Stimulated activated CD4-positive, alpha-beta T cell treated with anti-CD3 and anti-CD28 coated beads, Interleukin-15, amount 100 ng/mL, for 1 hour (primary cell): ENCODE measurements around the gene LCE1F.

Source experiments
- DNase-seq, 2 donors: peaks; one replicate each; pipeline ENCODE4 v3.0.0-alpha.2; 2020; ENCODE audit warnings: low read depth in 1 of 2, low spot score in 1 of 2

Gene LCE1F

DNA sequence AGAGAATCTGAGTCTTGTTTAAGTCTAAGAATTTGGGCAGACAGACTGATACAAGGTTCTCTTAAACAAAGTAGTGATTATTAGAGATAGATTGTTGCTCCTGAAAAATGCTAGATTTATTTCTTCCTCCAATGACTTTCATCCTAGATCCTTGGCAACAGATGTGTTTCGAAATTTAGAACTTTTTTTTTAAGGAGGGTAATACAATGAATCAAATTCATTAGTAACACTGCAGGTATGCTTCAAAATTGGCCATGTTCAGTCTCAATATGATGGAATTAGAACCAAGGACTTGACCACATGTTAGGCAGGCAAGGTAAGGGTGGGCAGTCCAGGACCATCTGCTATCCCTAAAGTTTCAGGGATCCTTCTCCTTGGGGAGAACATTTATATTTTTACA, 4.5 kb upstream of the LCE1F start:
- no peak for DNase-seq

DNA sequence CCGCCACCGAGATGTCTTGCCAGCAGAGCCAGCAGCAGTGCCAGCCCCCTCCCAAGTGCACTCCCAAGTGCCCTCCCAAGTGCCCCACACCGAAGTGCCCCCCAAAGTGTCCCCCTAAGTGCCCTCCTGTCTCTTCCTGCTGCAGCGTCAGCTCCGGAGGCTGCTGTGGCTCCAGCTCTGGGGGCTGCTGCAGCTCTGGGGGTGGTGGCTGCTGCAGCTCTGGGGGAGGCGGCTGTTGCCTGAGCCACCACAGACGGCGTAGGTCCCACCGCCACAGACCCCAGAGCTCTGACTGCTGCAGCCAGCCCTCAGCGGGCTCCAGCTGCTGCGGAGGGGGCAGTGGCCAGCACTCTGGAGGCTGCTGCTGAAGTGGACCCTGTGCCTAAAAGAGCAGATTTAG, 1.4 kb downstream of the LCE1F start:
- no peak for DNase-seq

DNA sequence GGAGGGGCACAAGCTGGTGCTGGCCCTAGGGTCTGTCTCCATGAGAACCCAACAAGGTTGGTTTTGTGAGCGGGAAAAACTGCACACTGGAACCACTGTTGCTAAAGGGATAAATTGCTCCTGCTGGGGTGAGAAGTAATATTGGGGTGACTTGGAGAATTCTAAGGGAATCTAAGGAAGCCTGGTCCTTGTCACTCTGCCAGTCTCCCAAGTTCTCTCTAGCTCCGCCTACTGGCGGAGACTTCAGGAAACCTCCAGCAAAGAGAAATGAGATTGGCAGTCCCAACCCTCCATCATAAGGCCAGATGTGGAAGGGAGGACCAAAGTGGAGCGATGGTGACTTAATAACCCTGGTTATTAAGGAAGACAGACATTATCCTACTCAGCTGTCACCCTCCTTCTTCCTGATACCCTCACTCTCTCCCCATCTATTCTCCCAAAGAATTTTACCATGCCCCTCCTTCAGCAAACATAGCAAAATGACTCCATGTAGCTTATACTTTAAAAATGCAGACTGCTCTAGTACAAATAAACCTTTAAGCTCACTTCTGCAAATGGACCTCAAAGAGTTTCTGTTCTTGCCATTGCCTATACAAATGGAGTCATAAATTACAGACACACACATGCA, 2.7 kb downstream of the LCE1F start:
- no peak for DNase-seq

DNA sequence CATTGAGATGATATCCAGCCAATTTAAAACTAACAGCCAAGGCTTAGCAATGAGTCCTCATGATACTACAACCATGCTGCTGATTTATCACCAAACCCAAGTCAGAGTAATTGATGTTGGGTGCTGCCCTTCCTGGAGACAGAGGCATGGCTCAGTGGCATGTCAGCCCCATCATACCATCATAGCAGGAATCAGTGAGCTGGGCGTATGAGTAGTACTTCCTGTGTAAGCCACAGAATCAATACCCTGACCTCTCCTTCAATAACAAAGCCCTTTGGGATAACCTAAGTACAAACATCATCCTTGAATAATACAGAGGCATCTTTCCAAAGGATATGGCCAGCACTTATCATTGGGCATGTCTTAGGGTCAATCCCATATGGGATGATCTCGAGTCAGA, 8.2 kb downstream of the LCE1F start:
- no peak for DNase-seq

DNA sequence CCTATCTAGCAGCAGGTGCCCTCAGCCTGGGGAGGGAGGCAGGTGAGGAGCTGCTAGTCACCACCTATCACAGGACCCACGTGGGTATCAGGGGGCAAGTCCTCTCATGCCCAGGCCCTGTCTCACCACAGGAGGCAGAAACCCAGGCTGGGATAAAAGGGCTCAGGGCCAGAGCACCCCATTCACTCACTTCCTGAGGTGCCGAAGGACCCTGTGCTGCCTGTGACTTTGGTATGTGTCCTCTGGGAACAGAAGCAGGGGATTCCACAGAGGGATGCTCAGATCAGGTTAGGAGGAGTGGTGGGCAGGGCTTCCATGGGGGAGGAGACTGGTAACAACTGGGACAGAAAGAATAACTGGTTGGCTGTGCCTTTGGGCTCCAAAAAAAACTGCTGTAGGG, 11.1 kb downstream of the LCE1F start, which contains the start of gene LCE1E:
Gene LCE1E, plus strand, starts transcription at position 181 of the 400 bp plus-strand sequence. CDS start 1,043 bp downstream, outside the sequence.
- DNase-seq = no peak

DNA sequence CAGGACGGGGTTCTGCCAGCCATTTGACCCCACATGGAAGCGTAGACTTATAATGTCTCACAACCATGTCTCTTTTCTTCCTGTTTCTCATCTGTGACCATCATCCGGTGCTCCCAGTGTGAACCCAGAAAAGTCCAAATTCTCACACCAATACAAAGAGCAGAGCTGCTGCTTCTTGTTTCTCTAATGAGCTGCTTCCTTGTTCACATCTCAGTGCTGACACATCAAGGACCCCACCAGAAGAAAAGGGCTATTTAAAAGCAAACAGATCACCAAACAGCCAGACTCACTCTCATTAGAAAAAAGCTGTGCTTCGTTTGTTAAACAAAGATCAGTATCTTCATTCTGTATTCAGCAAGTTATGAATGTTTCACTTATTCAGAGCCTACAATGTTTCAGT, 20.7 kb downstream of the LCE1F start:
- DNase-seq = no peak

DNA sequence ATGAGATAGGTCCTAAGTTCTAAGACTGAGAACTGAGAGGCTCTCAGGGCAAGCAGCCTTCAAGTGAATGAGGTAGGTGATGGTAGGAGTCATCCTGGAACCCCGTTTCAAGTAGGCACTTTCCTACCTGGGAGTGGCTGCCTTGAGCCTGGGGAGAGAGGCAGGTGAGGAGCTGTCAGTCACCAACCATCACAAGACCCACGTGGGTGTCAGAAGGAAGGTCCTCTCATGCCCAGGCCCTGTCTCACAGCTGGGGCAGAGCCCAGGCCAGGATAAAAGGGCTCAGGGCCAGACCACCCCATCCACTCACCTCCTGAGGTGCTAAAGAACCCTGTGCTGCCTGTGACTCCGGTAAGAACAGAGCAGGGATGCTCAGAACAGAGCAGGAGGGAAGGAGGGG, 21.5 kb downstream of the LCE1F start, which contains the start of gene LCE1D:
Gene LCE1D, plus strand, starts transcription at position 301 of the 400 bp plus-strand sequence. CDS start 1,074 bp downstream, outside the sequence.
- no peak for DNase-seq

DNA sequence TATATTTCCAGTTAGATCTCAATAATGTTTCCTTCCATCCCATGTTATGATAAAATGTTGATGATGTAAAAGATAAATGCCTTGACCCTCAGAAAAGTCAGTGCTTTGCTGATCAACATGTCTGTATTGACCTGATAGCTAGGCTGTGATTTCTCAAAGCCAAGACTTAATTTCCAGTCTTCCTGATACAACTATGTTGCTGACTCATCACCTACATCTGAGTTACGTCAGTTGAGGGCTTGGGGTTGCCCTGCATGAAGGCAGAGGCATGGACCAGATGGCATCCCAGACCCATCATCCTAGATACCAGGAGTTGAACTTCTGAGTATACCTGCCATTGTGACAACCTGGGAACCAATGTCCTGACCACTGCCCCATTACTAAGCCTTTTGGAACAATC, 26.4 kb downstream of the LCE1F start:
- DNase-seq = no peak

DNA sequence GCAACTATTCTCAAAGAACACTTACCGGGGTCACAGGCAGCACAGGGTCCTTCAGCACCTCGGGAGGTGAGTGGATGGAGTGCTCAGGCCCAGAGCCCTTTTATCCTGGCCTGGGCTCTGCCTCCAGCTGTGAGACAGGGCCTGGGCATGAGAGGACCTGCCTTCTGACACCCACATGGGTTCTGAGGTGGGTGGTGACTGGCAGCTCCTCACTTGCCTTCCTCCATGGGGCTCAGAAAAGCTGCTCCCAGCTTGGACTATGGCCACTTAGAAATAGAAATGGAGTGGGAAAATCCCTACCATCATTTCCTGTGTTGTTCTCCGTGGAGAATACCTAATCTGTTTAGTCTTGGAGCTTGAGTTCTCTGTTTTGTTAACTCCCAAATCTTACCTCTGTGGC, 31.6 kb downstream of the LCE1F start, which contains the start of gene LCE1C:
Gene LCE1C, minus strand, starts transcription at position 76 of the 400 bp plus-strand sequence. CDS start 1,173 bp downstream, outside the sequence.
- no peak for DNase-seq

DNA sequence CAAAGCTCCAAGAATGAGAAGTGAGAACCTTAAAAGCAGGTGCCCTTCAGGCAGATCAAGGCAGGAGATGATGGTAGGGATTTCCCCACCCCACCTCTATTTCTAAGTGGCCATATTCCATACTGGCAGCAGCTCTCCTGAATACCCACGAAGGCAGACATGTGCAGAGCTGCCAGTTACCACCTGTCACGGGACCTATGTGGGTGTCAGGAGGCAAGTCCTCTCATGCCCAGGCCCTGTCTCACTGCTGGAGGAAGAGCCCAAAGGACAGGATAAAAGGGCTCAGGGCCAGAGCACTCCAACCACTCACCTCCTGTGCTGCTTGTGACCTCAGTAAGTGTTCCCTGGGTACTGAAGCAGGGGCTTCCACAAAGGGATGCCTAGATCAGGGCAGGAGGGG, 36.1 kb downstream of the LCE1F start:
- DNase-seq = no peak

DNA sequence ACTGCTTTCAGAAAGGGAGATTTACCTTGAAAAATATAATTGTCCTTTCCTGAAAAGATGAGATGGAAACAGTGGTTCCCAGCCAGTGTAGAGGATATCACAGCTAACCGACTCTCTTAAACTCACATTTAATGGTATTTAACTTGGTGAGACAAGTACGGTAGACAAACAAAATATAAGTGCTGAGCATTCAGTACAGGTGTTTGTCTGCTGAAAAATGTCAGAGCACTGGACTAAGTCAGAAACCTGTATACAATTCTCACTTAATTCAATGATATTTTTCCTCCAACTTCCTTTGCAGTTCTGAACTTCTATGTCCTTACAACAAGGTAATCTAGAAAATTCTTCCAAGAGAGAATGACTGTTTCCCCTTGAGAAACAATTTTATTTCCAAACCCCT, 36.7 kb downstream of the LCE1F start, which contains the start of gene LCE1B:
Gene LCE1B, plus strand, starts transcription at position 301 of the 400 bp plus-strand sequence. CDS start 476 bp downstream, outside the sequence.
- DNase-seq = no peak

DNA sequence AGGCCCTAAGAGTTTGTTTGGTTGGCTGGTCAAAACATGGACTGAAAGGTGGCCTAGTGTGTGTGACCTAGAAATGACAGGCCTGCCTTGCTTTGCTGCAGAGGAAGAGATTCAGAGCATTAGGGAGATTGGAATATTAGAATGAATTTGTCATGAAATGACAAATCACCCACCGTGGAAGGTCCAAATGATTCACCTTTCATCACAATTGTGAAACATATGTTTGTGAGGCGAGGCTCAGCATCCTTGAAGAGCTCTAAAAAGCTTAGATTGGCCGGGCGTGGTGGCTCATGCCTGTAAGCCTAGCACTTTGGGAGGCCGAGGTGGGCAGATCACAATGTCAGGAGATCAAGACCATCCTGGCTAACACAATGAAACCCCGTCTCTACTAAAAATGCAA, 42.4 kb downstream of the LCE1F start:
- no peak for DNase-seq

DNA sequence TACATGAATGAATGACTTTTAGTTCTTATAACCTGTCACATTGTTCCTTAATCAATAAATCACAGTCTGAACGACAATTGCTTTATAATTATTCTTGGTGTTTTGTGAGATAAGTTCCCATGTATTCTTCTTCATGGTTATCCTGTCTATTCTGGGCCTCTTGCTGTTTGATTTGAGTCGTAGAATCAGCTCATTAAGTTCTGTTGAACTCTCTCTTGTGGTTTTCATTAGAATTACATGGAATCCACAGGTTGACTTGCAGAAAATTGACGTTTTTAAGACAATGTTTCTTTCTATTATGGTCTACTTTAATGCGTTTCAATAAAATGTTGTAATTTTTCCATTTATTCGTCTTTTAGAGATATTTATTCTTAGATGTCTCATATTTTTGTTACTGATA, 48.4 kb downstream of the LCE1F start:
- no peak for DNase-seq

DNA sequence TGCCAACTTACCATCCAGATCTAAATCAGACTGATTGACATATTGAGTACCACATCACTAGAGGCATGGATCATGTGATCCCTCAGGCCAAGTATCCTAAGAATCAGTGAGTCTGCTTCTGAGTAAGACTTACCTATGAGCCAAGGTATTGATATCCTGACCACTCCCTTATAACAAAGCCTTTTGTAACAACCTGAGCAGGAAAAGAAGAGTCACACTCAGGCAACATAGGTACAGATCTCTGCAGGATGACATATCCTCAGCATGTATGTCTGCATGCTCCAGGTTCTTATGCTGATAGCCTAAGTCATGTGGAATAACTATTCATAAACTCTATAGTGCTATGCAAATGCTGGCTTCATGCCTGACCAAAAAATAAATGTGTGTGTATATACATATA, 50.0 kb downstream of the LCE1F start:
- no peak for DNase-seq
